ENCODE results near the gene GALNT7. TPM values are rescaled to one million over a fixed set of nuclear protein-coding genes. Genes with fewer than 3 reads are reported as not detected.
A peak's percentile ranks its signal among the peaks of the same experiment; 100 is the strongest.

GALNT7 gene
- total and polyA plus RNA-seq, 2 of the 13 experiments (the other 11 are each of a cell fraction or from before 2014, with no cell fraction given), result 0.08 to 0.13 TPM

DNA sequence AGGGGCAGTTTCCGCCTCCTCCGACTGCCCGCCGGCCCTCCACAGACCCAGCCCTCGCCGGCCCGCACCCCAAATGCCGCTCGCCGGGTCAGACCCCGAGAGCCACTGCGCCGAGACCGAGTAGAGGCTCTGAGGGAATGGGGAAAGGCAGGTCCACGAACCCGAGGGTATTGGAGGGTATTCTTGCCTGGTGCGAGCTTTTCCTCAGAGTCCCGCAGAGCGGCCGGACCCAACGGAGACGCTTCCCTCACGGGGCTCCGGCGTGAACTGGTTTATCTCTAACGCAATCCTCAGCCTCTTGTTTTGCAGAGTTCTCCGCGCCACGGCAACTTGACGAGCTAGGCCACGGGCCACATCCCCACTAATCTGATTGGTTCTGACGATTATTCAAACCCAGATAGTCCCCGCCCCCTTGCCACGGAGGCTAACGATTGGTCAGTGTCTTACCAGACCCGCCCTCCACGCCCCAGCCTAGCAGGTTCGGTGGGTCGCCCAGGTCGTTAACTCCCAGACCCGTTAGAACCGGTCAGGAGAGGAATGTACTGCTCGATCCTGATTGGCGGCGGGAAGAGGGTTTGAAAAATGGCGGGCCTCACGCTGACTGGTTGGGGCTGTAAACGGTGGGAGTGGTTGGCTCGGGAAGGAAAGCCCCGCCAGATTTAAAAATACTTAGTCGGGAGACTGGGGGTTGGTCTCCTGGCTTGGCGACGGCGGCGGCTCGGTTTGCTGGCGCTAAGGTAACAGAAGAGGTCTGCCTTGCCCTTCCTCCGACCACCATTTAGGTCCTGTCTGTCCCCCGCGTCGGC, 165.7 kb downstream of the GALNT7 start, which contains the start of gene HMGB2 (continued):
- TF ChIP-seq MAFF (IDR thresholded peaks at IDR 0.05; ENCODE audit: low read depth, low read length), result no peak
- peak; percentile 93 for TF ChIP-seq ZC3H13 (CRISPR knock-in tag; IDR thresholded peaks at IDR 0.05)
- no peak for TF ChIP-seq NR3C1 (CRISPR knock-in tag; IDR thresholded peaks at IDR 0.05)
- TF ChIP-seq, protein P1, sequence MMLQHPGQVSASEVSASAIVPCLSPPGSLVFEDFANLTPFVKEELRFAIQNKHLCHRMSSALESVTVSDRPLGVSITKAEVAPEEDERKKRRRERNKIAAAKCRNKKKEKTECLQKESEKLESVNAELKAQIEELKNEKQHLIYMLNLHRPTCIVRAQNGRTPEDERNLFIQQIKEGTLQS (CRISPR knock-in tag; IDR thresholded peaks at IDR 0.05), result no peak
- no peak for TF ChIP-seq ZNF646 (CRISPR knock-in tag; IDR thresholded peaks at IDR 0.05)
- TF ChIP-seq TOE1 (CRISPR knock-in tag; IDR thresholded peaks at IDR 0.05), result 0 out of 2 replicates have a peak, but pooled peaks have one; percentile 81
- 0 out of 2 replicates have a peak, but pooled peaks have one; percentile 56 for TF ChIP-seq ZNF792 (CRISPR knock-in tag; IDR thresholded peaks at IDR 0.05)
- 0 out of 2 replicates have a peak, but pooled peaks have one; percentile 96 for TF ChIP-seq THYN1 (CRISPR knock-in tag; IDR thresholded peaks at IDR 0.05; ENCODE audit: borderline replicate concordance, low read depth)
- TF ChIP-seq MAX (IDR thresholded peaks at IDR 0.05), result peak; percentile 49
- TF ChIP-seq ERF (CRISPR knock-in tag; IDR thresholded peaks at IDR 0.05), result peak; percentile 67; the same call in 1 of the 2 replicates
- TF ChIP-seq TRAFD1 (CRISPR knock-in tag; IDR thresholded peaks at IDR 0.05; ENCODE audit: borderline replicate concordance), result no peak
- TF ChIP-seq ZNF790 (CRISPR knock-in tag; IDR thresholded peaks at IDR 0.05; ENCODE audit: borderline replicate concordance), result no peak
- no peak for TF ChIP-seq PAWR (CRISPR knock-in tag; IDR thresholded peaks at IDR 0.05; ENCODE audit: borderline replicate concordance)
- TF ChIP-seq ZNF383 (CRISPR knock-in tag; IDR thresholded peaks at IDR 0.05; ENCODE audit: borderline replicate concordance), result no peak
- no peak for TF ChIP-seq SMAD9 (CRISPR knock-in tag; IDR thresholded peaks at IDR 0.05)

All from HepG2 (cell line).